IgD-negative memory B cell (primary cell): ENCODE data around the gene GAP43. TPM values are rescaled to one million over a fixed set of nuclear protein-coding genes. Genes with fewer than 3 reads are reported as not detected.
"Not testable (repeated sequence)": the region's sequence is repeated elsewhere in the genome, so short reads cannot be mapped to it uniquely, and the experiment has no call there.

ENCODE experiments used
- H3K27ac Mint-ChIP-seq, 3 donors: one replicate each; pipeline ENCODE4 v1.8.0; 2020 to 2022; ENCODE audit warnings: mild to moderate bottlenecking in 3 of 3, mixed read lengths in 3 of 3, moderate library complexity in 1 of 3
- H3K27me3 Mint-ChIP-seq: one replicate; pipeline ENCODE4 v1.8.0; 2021; ENCODE audit warnings: mixed read lengths
- H3K36me3 Mint-ChIP-seq: one replicate; pipeline ENCODE4 v1.8.0; 2020; ENCODE audit warnings: mild to moderate bottlenecking, mixed read lengths
- H3K4me1 Mint-ChIP-seq, 3 donors: one replicate each; pipeline ENCODE4 v1.8.0; 2020 to 2022; ENCODE audit warnings: mixed read lengths in 3 of 3, mild to moderate bottlenecking in 1 of 3
- H3K4me3 Mint-ChIP-seq, 4 donors: one replicate each; pipeline ENCODE4 v1.8.0; 2020 to 2022; ENCODE audit warnings: mild to moderate bottlenecking in 4 of 4, mixed read lengths in 4 of 4, moderate library complexity in 3 of 4
- H3K9me3 Mint-ChIP-seq, 3 donors: one replicate each; pipeline ENCODE4 v1.8.0; 2020 to 2021; ENCODE audit warnings: mixed read lengths in 3 of 3, mild to moderate bottlenecking in 1 of 3
- polyA plus RNA-seq: library from polyadenylated mRNA; unstranded; fragments of 300-500 nt; fragmentation: Illumina TruSeq; gene quantifications from one replicate; pipeline ENCODE4 v1.2.3, GENCODE V29; 2021

The GAP43 gene
- polyA plus RNA-seq, 1 donor from 2014 or later = not detected

- H3K36me3 Mint-ChIP-seq = no peaks in the 10 kb centered on the region
- no peaks in the 10 kb centered on the region for H3K9me3 Mint-ChIP-seq
- H3K4me1 Mint-ChIP-seq = peaks cover 0 to 1% (median 0%) of the 10 kb centered on the region in 3 donors
- H3K27me3 Mint-ChIP-seq = peaks cover 1% of the 10 kb centered on the region
- H3K27ac Mint-ChIP-seq = no peak overlapping the region
- H3K4me3 Mint-ChIP-seq = no peak overlapping the region
Observed at GRCh38 chr3:115713284-115713683, 90.0 kb downstream of the GAP43 start.

DNA sequence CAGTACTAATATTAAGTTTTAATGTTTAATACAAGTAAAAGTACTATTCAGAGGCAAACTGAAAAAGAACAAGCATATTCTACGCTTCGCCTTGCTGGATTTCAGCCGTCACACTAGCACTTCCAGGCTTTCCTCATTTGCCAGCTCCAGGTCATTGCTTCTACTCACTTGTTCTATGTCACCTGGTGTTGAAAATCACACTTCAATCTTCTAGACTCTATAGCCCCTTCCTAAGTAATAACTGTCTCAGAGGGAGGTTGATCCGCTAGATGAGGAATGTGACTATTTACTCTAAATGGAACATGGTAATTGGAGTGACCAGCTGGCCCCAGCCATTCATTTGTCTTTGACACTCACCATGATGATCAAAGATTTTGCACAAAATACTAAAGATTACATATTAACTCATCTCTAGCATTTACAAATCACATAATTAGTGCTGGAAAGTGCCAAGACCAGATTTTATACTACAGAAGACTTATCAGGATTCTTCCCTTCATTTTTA lies 92.0 kb downstream of the GAP43 start:
- Mint-ChIP-seq H3K9me3 (no peaks in the 10 kb centered on the region), H3K4me1 (no peaks in the 10 kb centered on the region), H3K36me3 (no peaks in the 10 kb centered on the region), H3K27me3 (peaks cover 4% of the 10 kb centered on the region), H3K27ac (no peak overlapping the region), H3K4me3 (no peak overlapping the region)

DNA sequence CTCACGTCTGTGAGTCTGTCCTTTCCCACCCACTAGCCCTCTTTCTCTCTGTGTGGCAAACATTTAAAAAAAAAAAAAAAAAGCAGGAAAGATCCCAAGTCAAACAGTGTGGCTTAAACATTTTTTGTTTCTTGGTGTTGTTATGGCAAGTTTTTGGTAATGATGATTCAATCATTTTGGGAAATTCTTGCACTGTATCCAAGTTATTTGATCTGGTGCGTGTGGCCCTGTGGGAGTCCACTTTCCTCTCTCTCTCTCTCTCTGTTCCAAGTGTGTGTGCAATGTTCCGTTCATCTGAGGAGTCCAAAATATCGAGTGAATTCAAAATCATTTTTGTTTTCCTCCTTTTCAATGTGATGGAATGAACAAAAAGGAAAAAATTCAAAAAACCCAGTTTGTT lies 97.7 kb downstream of the GAP43 start:
- H3K4me3 Mint-ChIP-seq = no peak overlapping the region
- no peaks in the 10 kb centered on the region for H3K36me3 Mint-ChIP-seq
- H3K27me3 Mint-ChIP-seq = peaks cover 3% of the 10 kb centered on the region
- no peak overlapping the region for H3K27ac Mint-ChIP-seq
- H3K4me1 Mint-ChIP-seq = no peaks in the 10 kb centered on the region
- H3K9me3 Mint-ChIP-seq = no peaks in the 10 kb centered on the region

DNA sequence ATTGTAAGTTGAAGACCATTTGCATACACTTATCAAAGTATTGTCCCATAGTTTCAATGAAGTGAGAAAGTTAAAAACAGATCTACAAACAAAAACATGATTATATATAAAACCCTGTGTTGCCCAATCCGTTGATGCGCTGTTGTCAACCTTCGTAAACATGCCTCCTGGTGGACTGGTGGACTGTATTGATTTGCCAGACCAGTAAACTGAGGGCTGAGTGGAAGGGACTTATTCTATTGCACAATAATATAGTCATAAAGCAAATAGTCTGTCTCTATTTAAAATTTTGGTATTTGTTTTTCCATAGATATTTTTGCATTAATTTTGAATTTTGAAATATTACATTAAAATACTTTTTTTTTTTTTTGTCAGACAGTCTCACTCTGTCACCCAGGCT lies 102.5 kb downstream of the GAP43 start:
- no peak overlapping the region for H3K4me3 Mint-ChIP-seq
- no peaks in the 10 kb centered on the region for H3K4me1 Mint-ChIP-seq
- H3K36me3 Mint-ChIP-seq = peaks cover 1% of the 10 kb centered on the region
- no peak overlapping the region for H3K27ac Mint-ChIP-seq
- peaks cover 2% of the 10 kb centered on the region for H3K27me3 Mint-ChIP-seq
- H3K9me3 Mint-ChIP-seq = no peaks in the 10 kb centered on the region

- Mint-ChIP-seq H3K27ac (no peak overlapping the region), H3K36me3 (peaks cover 4% of the 10 kb centered on the region), H3K4me1 (no peaks in the 10 kb centered on the region), H3K9me3 (peaks cover 0 to 9% (median 0%) of the 10 kb centered on the region in 3 donors), H3K27me3 (peaks cover 2% of the 10 kb centered on the region), H3K4me3 (no peak overlapping the region)
Observed at GRCh38 chr3:115727135-115727534, 103.8 kb downstream of the GAP43 start.

DNA sequence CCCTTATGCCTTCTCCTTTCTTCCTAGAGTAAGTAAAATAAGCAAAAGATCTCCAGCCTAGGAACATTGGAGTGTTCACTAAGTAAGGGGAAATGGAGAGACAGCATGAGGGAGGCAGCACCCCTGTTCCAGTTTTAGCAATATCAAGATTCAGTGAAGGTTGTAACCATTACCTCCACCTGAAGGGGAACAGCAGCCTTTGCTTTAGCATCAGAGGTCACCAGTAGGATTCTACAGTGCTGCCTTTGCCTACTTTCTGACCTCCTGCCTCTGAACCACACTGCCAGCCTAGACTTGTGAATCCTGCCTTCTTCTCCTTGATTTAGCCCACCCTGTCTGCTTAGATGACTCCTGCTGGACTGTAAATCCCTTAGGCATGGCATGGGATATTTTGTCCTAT lies 104.7 kb downstream of the GAP43 start:
- Mint-ChIP-seq H3K4me1 (no peaks in the 10 kb centered on the region), H3K27me3 (peaks cover 2% of the 10 kb centered on the region), H3K9me3 (peaks cover 0 to 9% (median 0%) of the 10 kb centered on the region in 3 donors), H3K36me3 (peaks cover 4% of the 10 kb centered on the region), H3K4me3 (no peak overlapping the region), H3K27ac (no peak overlapping the region)

DNA sequence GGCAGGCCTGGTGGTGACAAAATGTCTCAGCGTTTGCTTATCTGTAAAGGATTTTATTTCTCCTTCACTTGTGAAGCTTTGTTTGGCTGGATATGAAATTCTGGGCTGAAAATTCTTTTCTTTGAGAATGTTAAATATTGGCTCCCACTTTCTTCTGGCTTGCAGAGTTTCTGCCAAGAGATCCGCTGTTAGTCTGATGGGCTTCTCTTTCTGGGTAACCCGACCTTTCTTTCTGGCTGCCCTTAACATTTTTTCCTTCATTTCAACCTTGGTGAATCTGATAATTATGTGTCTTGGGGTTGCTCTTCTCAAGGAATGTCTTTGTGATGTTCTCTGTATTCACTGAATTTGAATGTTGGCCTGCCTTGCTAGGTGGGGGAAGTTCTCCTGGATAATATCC lies 113.0 kb downstream of the GAP43 start:
- H3K4me1 Mint-ChIP-seq, H3K4me3 Mint-ChIP-seq, H3K27ac Mint-ChIP-seq, H3K27me3 Mint-ChIP-seq, H3K36me3 Mint-ChIP-seq: not testable (repeated sequence)
- peaks cover 9 to 17% (median 11%) of the 10 kb centered on the region in 3 donors for H3K9me3 Mint-ChIP-seq

DNA sequence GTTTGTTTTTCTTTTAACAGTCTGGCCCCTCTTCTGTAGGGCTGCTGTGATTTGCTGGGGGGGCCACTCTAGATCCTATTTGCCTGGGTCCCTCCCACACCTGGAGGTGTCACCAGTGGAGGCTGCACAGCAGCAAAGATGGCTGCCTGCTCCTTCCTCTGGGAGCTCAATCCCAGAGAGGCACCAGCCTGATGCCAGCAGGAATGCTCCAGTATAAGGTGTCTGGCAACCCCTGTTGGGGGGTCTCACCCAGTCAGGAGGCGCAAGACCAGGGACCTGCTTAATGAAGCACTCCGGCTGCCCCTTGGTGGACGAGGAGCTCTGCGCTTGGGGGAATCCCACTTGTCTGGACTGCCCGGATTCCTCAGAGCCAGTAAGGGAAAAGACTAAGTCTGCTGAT lies 118.3 kb downstream of the GAP43 start:
- no peaks in the 10 kb centered on the region for H3K4me1 Mint-ChIP-seq
- peaks cover 9 to 14% (median 12%) of the 10 kb centered on the region in 3 donors for H3K9me3 Mint-ChIP-seq
- peaks cover 6% of the 10 kb centered on the region for H3K27me3 Mint-ChIP-seq

GRCh38 chr3:115744516-115744915 lies 121.2 kb downstream of the GAP43 start:
- H3K27ac Mint-ChIP-seq, H3K27me3 Mint-ChIP-seq, H3K36me3 Mint-ChIP-seq, H3K4me1 Mint-ChIP-seq, H3K4me3 Mint-ChIP-seq: not testable (repeated sequence)
- peaks cover 6 to 14% (median 9%) of the 10 kb centered on the region in 3 donors for H3K9me3 Mint-ChIP-seq

More for the DNA sequence above, 118.3 kb downstream of the GAP43 start:
- no peak overlapping the region for H3K4me3 Mint-ChIP-seq
- H3K36me3 Mint-ChIP-seq = no peaks in the 10 kb centered on the region
- no peak overlapping the region for H3K27ac Mint-ChIP-seq

DNA sequence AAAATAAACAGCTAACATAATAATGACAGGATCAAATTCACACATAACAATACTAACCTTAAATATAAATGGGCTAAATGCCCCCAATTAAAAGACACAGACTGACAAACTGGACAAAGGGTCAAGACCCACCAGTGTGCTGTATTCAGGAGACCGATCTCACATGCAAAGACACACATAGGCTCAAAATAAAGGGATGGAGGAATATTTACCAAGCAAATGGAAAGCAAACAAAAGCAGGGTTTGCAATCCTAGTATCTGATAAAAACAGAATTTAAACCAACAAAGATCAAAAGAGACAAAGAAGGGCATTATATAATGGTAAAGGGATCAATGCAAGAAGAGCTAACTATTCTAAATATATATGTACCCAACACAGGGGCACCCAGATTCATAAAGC lies 129.7 kb downstream of the GAP43 start:
- H3K4me3 Mint-ChIP-seq, H3K36me3 Mint-ChIP-seq, H3K4me1 Mint-ChIP-seq, H3K27me3 Mint-ChIP-seq, H3K27ac Mint-ChIP-seq, H3K9me3 Mint-ChIP-seq: not testable (repeated sequence)

DNA sequence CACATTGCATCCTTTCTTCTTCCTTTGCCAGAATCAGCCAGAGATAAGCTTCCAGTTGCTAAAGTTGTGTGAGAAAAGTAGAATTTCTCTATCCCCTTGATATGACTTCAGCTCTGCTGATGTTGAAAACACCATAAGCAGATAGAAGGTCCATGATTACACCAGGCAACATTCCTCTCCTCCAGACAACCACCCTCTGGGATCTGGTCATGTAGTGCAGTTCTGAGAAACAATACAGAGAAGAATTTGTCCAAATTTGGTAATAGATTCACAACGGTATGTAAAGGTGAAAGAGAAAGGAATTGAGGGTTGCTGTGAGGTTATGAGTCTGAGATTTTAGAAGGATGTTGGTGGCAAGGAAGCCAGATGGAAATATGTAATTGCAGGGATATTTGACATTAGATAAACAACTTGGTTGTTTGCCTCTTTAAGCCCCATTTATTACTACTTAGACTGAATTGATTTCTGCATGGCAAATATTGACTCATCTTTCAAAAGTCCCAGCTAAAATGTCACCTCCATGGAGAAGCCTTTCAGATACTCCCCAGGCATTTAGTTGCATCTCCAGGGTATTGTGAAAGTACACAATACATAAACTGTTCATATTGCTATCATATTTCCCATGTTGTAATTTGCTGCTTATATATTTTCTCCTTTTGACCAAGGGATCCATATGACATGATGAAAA lies 134.9 kb downstream of the GAP43 start:
- H3K4me3 Mint-ChIP-seq = no peak overlapping the region
- no peaks in the 10 kb centered on the region for H3K36me3 Mint-ChIP-seq
- no peak overlapping the region for H3K27ac Mint-ChIP-seq
- no peaks in the 10 kb centered on the region for H3K4me1 Mint-ChIP-seq
- peaks cover 0 to 2% (median 1%) of the 10 kb centered on the region in 3 donors for H3K9me3 Mint-ChIP-seq
- peaks cover 2% of the 10 kb centered on the region for H3K27me3 Mint-ChIP-seq

DNA sequence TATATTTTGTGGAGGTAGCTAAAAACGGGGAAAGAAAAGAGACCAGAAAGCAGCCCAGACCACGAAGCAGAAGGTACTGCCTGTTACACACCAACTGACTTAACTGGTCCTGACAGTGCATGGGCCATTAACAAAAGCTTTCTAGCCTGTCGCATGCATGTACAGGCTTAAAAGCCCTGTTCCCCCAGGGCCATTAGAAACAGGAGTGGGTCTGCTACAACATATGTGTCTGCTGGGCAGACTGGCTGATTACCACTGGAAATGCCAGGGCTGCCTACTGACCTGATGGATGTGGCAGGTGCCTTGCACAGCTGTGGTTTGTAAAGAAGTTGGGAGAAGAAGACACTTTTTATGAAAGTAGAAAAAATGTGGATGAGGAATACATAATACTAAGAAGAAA lies 137.4 kb downstream of the GAP43 start:
- peak overlapping the region in 1 of 3 donors; percentile 54 for H3K27ac Mint-ChIP-seq
- H3K9me3 Mint-ChIP-seq = no peaks in the 10 kb centered on the region
- H3K36me3 Mint-ChIP-seq = no peaks in the 10 kb centered on the region
- H3K27me3 Mint-ChIP-seq = peaks cover 3% of the 10 kb centered on the region
- no peak overlapping the region for H3K4me3 Mint-ChIP-seq
- no peaks in the 10 kb centered on the region for H3K4me1 Mint-ChIP-seq

GRCh38 chr3:115761927-115762305 lies 138.6 kb downstream of the GAP43 start:
- H3K4me3 Mint-ChIP-seq = no peak overlapping the region
- peaks cover 1% of the 10 kb centered on the region for H3K27me3 Mint-ChIP-seq
- H3K27ac Mint-ChIP-seq = no peak overlapping the region
- no peaks in the 10 kb centered on the region for H3K4me1 Mint-ChIP-seq
- H3K36me3 Mint-ChIP-seq = no peaks in the 10 kb centered on the region
- no peaks in the 10 kb centered on the region for H3K9me3 Mint-ChIP-seq

DNA sequence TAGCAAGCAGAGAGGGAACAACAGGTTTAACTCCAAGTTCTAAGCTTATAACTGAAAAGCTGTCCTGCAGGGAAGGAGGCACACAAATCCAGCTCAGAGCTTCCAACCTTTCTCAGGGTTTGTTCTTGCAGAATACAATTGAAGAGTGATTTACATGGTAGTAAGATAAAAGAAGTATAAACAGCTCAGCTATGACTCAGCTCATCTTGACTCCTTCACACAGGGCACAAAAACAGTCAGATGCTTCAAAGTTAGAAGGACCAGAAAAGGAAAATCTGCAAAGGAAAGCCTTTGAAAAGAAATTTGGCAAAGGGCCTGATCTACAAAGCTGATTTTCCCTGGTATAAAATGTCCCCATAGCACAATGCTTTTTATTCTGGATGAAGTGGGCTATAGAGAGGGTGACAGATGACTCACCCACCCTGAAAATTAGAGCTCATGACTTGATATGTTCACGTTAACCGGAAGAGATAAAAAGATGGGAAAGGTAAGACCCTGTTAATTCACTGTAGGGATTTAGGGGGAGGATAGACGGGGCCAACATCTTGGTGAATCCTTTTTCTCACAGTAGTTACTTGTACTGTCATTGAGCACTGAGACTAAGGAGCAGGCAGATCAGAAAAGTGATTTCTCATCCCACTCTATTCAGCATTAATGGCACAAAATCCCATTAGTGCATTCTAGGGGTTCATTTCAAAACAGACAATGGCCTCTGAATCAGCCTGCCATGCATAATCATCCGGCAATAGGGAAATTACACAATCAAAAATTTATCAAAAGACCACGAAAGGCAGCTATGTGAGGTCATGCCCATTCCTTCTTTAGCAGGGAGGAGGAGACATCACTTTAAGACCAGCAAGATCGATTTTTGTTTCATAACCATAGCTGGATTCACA lies 143.5 kb downstream of the GAP43 start:
- H3K4me1 Mint-ChIP-seq = no peaks in the 10 kb centered on the region

GRCh38 chr3:115768661-115769060 lies 145.4 kb downstream of the GAP43 start:
- no peaks in the 10 kb centered on the region for H3K9me3 Mint-ChIP-seq
- H3K4me1 Mint-ChIP-seq = no peaks in the 10 kb centered on the region
- no peak overlapping the region for H3K27ac Mint-ChIP-seq
- peaks cover 1% of the 10 kb centered on the region for H3K27me3 Mint-ChIP-seq
- no peak overlapping the region for H3K4me3 Mint-ChIP-seq
- no peaks in the 10 kb centered on the region for H3K36me3 Mint-ChIP-seq

More for the DNA sequence above, 143.5 kb downstream of the GAP43 start:
- Mint-ChIP-seq H3K27ac (no peak overlapping the region), H3K9me3 (no peaks in the 10 kb centered on the region), H3K4me3 (no peak overlapping the region), H3K27me3 (peaks cover 1% of the 10 kb centered on the region), H3K36me3 (no peaks in the 10 kb centered on the region)
